GM21390 (cell line): ENCODE measurements around the gene MPP3.
"Not testable (repeated sequence)": the region's sequence is repeated elsewhere in the genome, so short reads cannot be mapped to it uniquely, and the experiment has no call there.

Source experiments
- ATAC-seq: cut with Tn5 transposase; IDR thresholded peaks from one replicate; pipeline ENCODE4 v1.9.1; 2021; ENCODE audit not compliant: unreplicated experiment

Gene MPP3

GRCh38 chr17:43809121-43809520 lies 23.8 kb downstream of the MPP3 start:
- no peak for ATAC-seq

GRCh38 chr17:43808076-43808475 lies 24.9 kb downstream of the MPP3 start:
- no peak for ATAC-seq

GRCh38 chr17:43805117-43805516 lies 27.8 kb downstream of the MPP3 start:
- ATAC-seq: no peak

- no peak for ATAC-seq
Observed at GRCh38 chr17:43803758-43804157, 29.2 kb downstream of the MPP3 start.

GRCh38 chr17:43801844-43802243 lies 31.1 kb downstream of the MPP3 start:
- ATAC-seq: no peak

- no peak for ATAC-seq
Observed at GRCh38 chr17:43800736-43801135, 32.2 kb downstream of the MPP3 start.

GRCh38 chr17:43799047-43799446 lies 33.9 kb downstream of the MPP3 start:
- no peak for ATAC-seq

GRCh38 chr17:43798024-43798423 lies 34.9 kb downstream of the MPP3 start:
- ATAC-seq: not testable (repeated sequence)

- not testable (repeated sequence) for ATAC-seq
Observed at GRCh38 chr17:43792668-43793067, 40.3 kb downstream of the MPP3 start.

GRCh38 chr17:43791589-43791988 lies 41.4 kb downstream of the MPP3 start:
- ATAC-seq: no peak

- ATAC-seq: no peak
Observed at GRCh38 chr17:43790311-43790940, 42.5 kb downstream of the MPP3 start.

GRCh38 chr17:43789482-43789881 lies 43.5 kb downstream of the MPP3 start:
- ATAC-seq: no peak

GRCh38 chr17:43788540-43788939 lies 44.4 kb downstream of the MPP3 start:
- ATAC-seq: no peak

GRCh38 chr17:43787728-43788127 lies 45.2 kb downstream of the MPP3 start:
- ATAC-seq: no peak

- no peak for ATAC-seq
Observed at GRCh38 chr17:43784628-43785101, 48.3 kb downstream of the MPP3 start.

GRCh38 chr17:43784068-43784467 lies 48.9 kb downstream of the MPP3 start:
- ATAC-seq: no peak

GRCh38 chr17:43782913-43783680 lies 49.8 kb downstream of the MPP3 start:
- no peak for ATAC-seq

GRCh38 chr17:43780135-43780534 lies 52.8 kb downstream of the MPP3 start, which contains the start of gene CFAP97D1:
TSS of gene CFAP97D1 (plus strand) at chr17:43780435. CDS start at chr17:43780463, 28 bp downstream.
- ATAC-seq: no peak

- peak; percentile 14 for ATAC-seq
Observed at GRCh38 chr17:43779145-43780125, 53.5 kb downstream of the MPP3 start.

GRCh38 chr17:43778337-43779144 lies 54.4 kb downstream of the MPP3 start, which contains the start of gene DUSP3:
TSS of gene DUSP3 (minus strand) at chr17:43778977. CDS start at chr17:43778924, 53 bp downstream.
- ATAC-seq: peak; percentile 83
